ENCODE data around the gene ELF1. TPM values are rescaled to one million over a fixed set of nuclear protein-coding genes. Genes with fewer than 3 reads are reported as not detected.
"Not testable (repeated sequence)": the region's sequence is repeated elsewhere in the genome, so short reads cannot be mapped to it uniquely, and the experiment has no call there.

The ELF1 gene
- total and polyA plus RNA-seq, 12 donors, result 9.9 to 60.5 (median 38.2) TPM

DNA sequence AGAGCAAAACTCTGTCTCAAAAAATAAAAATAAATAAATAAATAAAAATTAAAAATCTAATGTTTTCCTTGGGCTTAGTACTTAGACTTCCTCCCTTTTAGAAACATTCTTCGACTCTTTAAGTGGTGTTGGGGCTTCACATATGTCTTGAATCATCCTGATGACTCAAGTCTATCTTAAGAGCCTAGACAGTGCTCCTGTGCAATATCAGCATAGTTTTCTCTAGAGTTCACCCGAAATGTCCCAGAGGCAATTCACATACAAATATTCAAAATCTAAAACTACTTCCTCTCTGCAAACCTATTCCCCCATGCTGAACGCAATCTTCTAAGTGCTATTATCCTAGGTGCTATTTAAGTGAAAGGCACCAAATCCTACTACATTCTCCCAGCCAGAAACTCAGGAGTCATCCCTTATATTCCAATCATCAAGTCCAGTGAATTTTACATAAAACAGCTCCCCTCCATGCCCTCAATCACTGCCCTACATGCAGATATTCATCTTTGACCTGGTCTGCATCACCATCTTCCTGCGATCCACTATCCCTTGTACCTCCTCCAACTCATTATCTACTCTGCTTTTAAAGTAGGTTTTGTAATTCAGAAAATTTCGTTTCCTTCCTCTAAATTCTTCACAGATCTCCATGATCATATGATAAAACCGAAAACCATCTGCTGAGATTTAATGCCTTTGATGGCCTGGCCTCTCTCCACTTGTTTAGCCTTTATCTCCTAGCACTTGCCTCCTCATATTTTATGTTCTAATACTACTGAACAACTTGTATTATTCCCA, 102.7 kb downstream of the ELF1 start:
- ATAC-seq (no peak), DNase-seq (no peak)
- Histone ChIP-seq H3K4me1 (peaks cover 0 to 17% (median 11%) of the 10 kb centered on the region in 9 donors), H3K27me3 (no peaks in the 10 kb centered on the region), H3K9me3 (no peaks in the 10 kb centered on the region), H3K36me3 (no peaks in the 10 kb centered on the region), H3K4me3 (no peak overlapping the region), H3K27ac (no peak overlapping the region)
- WGBS, 2 donors, result 87% methylated on average over 6 of the region's 6 CpGs
- intact Hi-C loops (cut with DNase I), result no loop called here
- TF ChIP-seq, protein P1, sequence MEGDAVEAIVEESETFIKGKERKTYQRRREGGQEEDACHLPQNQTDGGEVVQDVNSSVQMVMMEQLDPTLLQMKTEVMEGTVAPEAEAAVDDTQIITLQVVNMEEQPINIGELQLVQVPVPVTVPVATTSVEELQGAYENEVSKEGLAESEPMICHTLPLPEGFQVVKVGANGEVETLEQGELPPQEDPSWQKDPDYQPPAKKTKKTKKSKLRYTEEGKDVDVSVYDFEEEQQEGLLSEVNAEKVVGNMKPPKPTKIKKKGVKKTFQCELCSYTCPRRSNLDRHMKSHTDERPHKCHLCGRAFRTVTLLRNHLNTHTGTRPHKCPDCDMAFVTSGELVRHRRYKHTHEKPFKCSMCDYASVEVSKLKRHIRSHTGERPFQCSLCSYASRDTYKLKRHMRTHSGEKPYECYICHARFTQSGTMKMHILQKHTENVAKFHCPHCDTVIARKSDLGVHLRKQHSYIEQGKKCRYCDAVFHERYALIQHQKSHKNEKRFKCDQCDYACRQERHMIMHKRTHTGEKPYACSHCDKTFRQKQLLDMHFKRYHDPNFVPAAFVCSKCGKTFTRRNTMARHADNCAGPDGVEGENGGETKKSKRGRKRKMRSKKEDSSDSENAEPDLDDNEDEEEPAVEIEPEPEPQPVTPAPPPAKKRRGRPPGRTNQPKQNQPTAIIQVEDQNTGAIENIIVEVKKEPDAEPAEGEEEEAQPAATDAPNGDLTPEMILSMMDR (IDR thresholded peaks at IDR 0.05), result no peak

GRCh38 chr13:40914863-40915262, 104.3 kb downstream of the ELF1 start:
- H3K4me3 ChIP-seq; ATAC-seq; H3K27ac ChIP-seq; H3K27me3 ChIP-seq; DNase-seq; H3K4me1 ChIP-seq; H3K36me3 ChIP-seq; intact Hi-C loops (cut with DNase I); H3K9me3 ChIP-seq: not testable (repeated sequence)

GRCh38 chr13:40911341-40911740, 107.8 kb downstream of the ELF1 start:
- ATAC-seq, result no peak
- TF ChIP-seq, protein P1 (IDR thresholded peaks at IDR 0.05), result no peak
- H3K36me3 ChIP-seq, result no peaks in the 10 kb centered on the region

GRCh38 chr13:40910324-40911050, 108.6 kb downstream of the ELF1 start:
- Histone ChIP-seq H3K4me1 (peaks cover 0 to 5% (median 0%) of the 10 kb centered on the region in 9 donors), H3K9me3 (no peaks in the 10 kb centered on the region), H3K36me3 (no peaks in the 10 kb centered on the region), H3K27me3 (no peaks in the 10 kb centered on the region), H3K27ac (no peak overlapping the region), H3K4me3 (no peak overlapping the region)
- WGBS, 2 donors, result 84 to 89% methylated on average over 2 of the region's 2 CpGs
- ATAC-seq (no peak), DNase-seq (no peak)
- intact Hi-C loops (cut with DNase I), result no loop called here
- TF ChIP-seq, protein P1 (IDR thresholded peaks at IDR 0.05), result no peak

More at GRCh38 chr13:40911341-40911740, 107.8 kb downstream of the ELF1 start:
- Histone ChIP-seq H3K27me3 (no peaks in the 10 kb centered on the region), H3K4me3 (no peak overlapping the region), H3K27ac (no peak overlapping the region), H3K9me3 (no peaks in the 10 kb centered on the region), H3K4me1 (peaks cover 0 to 5% (median 0%) of the 10 kb centered on the region in 9 donors)
- intact Hi-C loops (cut with DNase I), result no loop called here
- DNase-seq, result no peak

GRCh38 chr13:40909541-40910200, 109.4 kb downstream of the ELF1 start:
- H3K36me3 ChIP-seq; H3K4me3 ChIP-seq; intact Hi-C loops (cut with DNase I); H3K9me3 ChIP-seq; ATAC-seq; H3K27me3 ChIP-seq; H3K27ac ChIP-seq; H3K4me1 ChIP-seq; DNase-seq: not testable (repeated sequence)
- WGBS, 2 donors, result 96 to 99% methylated on average over 4 of the region's 4 CpGs
